ENCODE data around the gene WNT6. TPM values are rescaled to one million over a fixed set of nuclear protein-coding genes. Genes with fewer than 3 reads are reported as not detected.
A peak's percentile ranks its signal among the peaks of the same experiment; 100 is the strongest.
"Not testable (repeated sequence)": the region's sequence is repeated elsewhere in the genome, so short reads cannot be mapped to it uniquely, and the experiment has no call there.

Gene WNT6
- total RNA-seq, 3 donors from 2014 or later: 0.11 TPM; not detected in 2

DNA sequence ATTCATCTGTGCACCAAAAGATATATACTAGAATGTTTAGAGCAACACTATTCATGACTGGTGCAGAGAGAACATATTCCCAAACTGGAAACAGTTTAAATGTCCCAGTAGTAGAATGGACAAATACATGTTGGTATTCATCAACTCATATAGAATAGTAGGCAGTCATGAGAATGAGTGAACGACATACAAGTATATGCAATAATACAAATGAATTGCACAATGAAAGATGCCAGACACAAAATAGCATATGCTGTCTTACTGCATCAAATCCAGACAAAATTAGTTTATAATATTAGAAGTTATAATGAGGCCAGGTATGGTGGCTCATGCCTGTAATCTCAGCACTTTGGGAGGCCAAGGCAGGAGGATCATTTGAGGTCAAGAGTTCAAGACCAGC, 19.7 kb upstream of the WNT6 start:
- no peaks in the 10 kb centered on the region for H3K4me1 Mint-ChIP-seq (ENCODE audit: low read depth)
- no peak overlapping the region for H3K4me3 Mint-ChIP-seq
- DNase-seq (no peak), ATAC-seq (no peak)
- no peaks in the 10 kb centered on the region for H3K36me3 Mint-ChIP-seq (ENCODE audit: insufficient read depth)
- peaks cover 12% of the 10 kb centered on the region for H3K9me3 Mint-ChIP-seq
- peaks cover 49% of the 10 kb centered on the region for H3K27me3 Mint-ChIP-seq (ENCODE audit: low read depth)

- H3K4me3 Mint-ChIP-seq; DNase-seq; H3K4me1 Mint-ChIP-seq (ENCODE audit: low read depth); H3K36me3 Mint-ChIP-seq (ENCODE audit: insufficient read depth); H3K9me3 Mint-ChIP-seq; ATAC-seq: not testable (repeated sequence)
- peaks cover 29% of the 10 kb centered on the region for H3K27me3 Mint-ChIP-seq (ENCODE audit: low read depth)
Observed at GRCh38 chr2:218844334-218844733, 15.3 kb upstream of the WNT6 start.

DNA sequence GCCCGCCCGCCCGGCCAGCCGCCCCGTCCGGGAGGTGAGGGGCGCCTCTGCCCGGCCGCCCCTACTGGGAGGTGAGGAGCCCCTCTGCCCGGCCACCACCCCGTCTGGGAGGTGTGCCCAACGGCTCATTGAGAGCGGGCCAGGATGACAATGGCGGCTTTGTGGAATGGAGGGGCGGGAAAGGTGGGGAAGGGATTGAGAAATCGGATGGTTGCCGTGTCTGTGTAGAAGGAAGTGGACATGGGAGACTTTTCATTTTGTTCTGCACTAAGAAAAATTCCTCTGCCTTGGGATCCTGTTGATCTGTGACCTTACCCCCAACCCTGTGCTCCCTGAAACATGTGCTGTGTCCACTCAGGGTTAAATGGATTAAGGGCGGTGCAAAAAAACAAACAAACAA, 12.6 kb upstream of the WNT6 start:
- H3K4me1 Mint-ChIP-seq (ENCODE audit: low read depth); H3K4me3 Mint-ChIP-seq; ATAC-seq; H3K9me3 Mint-ChIP-seq; DNase-seq; H3K36me3 Mint-ChIP-seq (ENCODE audit: insufficient read depth): not testable (repeated sequence)
- peaks cover 28% of the 10 kb centered on the region for H3K27me3 Mint-ChIP-seq (ENCODE audit: low read depth)

DNA sequence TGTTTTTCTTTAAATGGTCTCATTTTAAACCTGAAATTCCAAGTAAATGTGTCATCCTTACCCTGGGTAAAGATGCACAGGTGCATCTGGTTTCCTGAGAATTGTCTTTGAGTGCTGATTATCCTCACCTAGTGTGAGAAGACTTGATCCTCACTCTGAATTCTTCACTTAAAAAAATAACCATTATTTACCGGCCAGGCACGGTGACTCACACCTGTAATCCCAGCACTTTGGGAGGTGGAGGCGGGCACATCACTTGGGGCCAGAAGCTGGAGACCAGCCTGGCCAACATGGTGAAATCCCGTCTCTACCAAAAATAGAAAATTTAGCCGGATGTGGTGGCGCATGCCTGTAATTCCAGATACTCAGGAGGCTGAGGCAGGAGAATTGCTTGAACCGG, 9.9 kb upstream of the WNT6 start:
- H3K36me3 Mint-ChIP-seq (ENCODE audit: insufficient read depth): no peaks in the 10 kb centered on the region
- ATAC-seq: no peak
- H3K4me1 Mint-ChIP-seq (ENCODE audit: low read depth): peaks cover 2% of the 10 kb centered on the region
- H3K9me3 Mint-ChIP-seq: no peaks in the 10 kb centered on the region
- peaks cover 37% of the 10 kb centered on the region for H3K27me3 Mint-ChIP-seq (ENCODE audit: low read depth)
- no peak for DNase-seq
- no peak overlapping the region for H3K4me3 Mint-ChIP-seq

GRCh38 chr2:218850796-218851195, 8.8 kb upstream of the WNT6 start:
- Mint-ChIP-seq H3K4me1 (ENCODE audit: low read depth) (peaks cover 2% of the 10 kb centered on the region), H3K36me3 (ENCODE audit: insufficient read depth) (no peaks in the 10 kb centered on the region), H3K4me3 (no peak overlapping the region), H3K9me3 (no peaks in the 10 kb centered on the region), H3K27me3 (ENCODE audit: low read depth) (peaks cover 46% of the 10 kb centered on the region)
- ATAC-seq (no peak), DNase-seq (no peak)

DNA sequence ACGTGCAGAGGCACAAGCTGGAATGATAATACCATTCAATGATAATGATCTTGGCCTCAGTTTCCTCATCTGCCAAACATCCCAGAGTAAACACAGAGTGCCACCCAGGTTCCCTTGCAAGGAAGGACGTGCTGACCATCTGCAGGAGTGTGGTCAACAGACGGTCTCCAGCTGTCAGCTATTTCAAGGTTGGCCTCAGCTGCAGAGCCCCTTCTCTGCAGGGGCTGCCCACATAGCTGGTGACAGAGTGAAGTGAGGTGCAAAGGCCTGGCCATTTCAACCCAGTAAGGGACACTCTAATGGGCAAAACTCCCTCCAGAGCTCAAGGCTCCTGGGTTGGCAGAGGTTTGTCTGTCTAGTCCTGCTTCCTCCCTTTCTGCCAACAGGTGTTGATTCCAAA, 8.3 kb upstream of the WNT6 start:
- Mint-ChIP-seq H3K4me3 (no peak overlapping the region), H3K27me3 (ENCODE audit: low read depth) (peaks cover 50% of the 10 kb centered on the region), H3K36me3 (ENCODE audit: insufficient read depth) (no peaks in the 10 kb centered on the region), H3K4me1 (ENCODE audit: low read depth) (peaks cover 2% of the 10 kb centered on the region), H3K9me3 (no peaks in the 10 kb centered on the region)
- DNase-seq: no peak
- ATAC-seq: no peak

DNA sequence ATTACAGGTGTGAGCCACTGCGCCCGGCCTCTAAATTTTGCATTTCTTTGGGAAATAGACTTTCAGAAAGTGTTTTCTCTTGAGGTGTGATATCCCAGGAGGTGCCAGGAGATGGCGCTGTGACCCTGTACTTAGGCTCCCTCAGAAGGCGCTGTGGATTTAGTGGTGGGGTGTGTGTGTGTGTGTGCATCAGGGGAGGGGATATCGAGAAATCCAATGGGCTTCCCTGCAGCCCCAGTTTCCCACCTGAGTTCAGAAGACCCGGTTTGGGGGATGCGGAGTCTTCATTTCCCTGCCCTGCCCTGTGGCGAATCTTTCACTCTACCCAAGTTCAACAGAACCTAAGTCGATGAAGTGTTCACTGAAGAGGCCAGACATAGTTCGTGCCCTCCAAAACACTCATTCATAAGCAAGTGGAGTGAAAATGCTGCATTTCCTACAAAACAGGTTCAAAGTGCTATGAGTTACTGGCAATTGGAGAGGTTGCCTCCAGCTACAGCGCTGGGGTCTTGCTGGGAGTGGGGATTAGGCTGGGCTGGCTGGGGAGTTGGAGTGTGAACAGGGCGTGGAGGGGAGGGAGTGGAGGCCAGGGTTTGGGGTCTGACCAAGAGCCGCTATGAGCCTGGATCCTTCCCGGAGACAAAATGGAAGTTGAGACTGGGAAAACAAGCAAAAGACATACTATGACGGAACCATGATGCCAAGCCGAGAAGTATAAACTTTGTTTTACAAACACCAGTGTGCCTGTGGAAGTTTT, 6.5 kb upstream of the WNT6 start:
- H3K36me3 Mint-ChIP-seq (ENCODE audit: insufficient read depth): no peaks in the 10 kb centered on the region
- ATAC-seq: peak; percentile 58 to 76
- H3K4me1 Mint-ChIP-seq (ENCODE audit: low read depth): no peaks in the 10 kb centered on the region
- peaks cover 66% of the 10 kb centered on the region for H3K27me3 Mint-ChIP-seq (ENCODE audit: low read depth)
- H3K4me3 Mint-ChIP-seq: no peak overlapping the region
- DNase-seq: peak; percentile 62
- no peaks in the 10 kb centered on the region for H3K9me3 Mint-ChIP-seq

DNA sequence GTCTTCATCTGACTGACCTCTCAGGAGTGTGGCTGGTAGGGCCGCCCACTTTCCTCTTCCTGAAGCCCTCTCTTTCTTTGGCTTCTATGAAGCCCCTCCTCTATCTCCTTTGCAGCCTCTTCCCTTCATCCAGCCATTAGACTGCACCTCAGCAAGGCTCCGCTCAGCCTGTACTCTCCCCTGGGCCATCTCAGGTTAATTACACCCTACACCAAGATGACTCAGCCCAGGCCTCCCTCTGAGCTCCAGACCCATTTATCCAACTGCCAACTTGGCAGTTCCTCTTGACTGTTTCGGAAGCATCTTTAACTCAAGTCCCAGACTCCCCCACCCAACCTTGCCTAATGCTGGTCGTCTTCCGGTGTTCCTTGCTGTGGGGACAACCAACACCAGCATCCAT, 5.8 kb upstream of the WNT6 start:
- Mint-ChIP-seq H3K4me3 (no peak overlapping the region), H3K9me3 (no peaks in the 10 kb centered on the region), H3K36me3 (ENCODE audit: insufficient read depth) (no peaks in the 10 kb centered on the region), H3K4me1 (ENCODE audit: low read depth) (no peaks in the 10 kb centered on the region), H3K27me3 (ENCODE audit: low read depth) (peaks cover 73% of the 10 kb centered on the region)
- no peak for ATAC-seq
- no peak for DNase-seq

DNA sequence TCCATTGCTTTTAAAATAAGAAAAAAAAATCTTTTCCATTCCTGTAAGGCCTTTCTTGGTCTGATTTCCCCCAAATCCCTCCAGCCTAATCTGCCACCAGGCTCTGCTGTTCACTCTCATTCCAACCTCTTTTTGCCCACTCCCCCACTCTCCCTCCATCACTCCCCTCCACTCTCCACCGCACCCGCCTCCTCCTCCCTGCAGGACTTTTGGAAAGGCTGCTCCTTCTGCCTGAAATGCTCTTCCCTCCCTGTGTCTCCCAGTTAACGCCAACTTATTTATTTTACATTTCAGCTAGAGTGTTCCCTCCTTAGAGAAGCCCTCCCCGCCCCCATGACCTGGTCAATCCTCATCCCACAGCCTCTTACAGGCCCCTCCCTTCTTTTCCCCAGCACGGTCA, 4.7 kb upstream of the WNT6 start:
- no peak overlapping the region for H3K4me3 Mint-ChIP-seq
- H3K4me1 Mint-ChIP-seq (ENCODE audit: low read depth): peaks cover 4% of the 10 kb centered on the region
- DNase-seq (no peak), ATAC-seq (no peak)
- H3K9me3 Mint-ChIP-seq: no peaks in the 10 kb centered on the region
- H3K36me3 Mint-ChIP-seq (ENCODE audit: insufficient read depth): no peaks in the 10 kb centered on the region
- H3K27me3 Mint-ChIP-seq (ENCODE audit: low read depth): peaks cover 76% of the 10 kb centered on the region

DNA sequence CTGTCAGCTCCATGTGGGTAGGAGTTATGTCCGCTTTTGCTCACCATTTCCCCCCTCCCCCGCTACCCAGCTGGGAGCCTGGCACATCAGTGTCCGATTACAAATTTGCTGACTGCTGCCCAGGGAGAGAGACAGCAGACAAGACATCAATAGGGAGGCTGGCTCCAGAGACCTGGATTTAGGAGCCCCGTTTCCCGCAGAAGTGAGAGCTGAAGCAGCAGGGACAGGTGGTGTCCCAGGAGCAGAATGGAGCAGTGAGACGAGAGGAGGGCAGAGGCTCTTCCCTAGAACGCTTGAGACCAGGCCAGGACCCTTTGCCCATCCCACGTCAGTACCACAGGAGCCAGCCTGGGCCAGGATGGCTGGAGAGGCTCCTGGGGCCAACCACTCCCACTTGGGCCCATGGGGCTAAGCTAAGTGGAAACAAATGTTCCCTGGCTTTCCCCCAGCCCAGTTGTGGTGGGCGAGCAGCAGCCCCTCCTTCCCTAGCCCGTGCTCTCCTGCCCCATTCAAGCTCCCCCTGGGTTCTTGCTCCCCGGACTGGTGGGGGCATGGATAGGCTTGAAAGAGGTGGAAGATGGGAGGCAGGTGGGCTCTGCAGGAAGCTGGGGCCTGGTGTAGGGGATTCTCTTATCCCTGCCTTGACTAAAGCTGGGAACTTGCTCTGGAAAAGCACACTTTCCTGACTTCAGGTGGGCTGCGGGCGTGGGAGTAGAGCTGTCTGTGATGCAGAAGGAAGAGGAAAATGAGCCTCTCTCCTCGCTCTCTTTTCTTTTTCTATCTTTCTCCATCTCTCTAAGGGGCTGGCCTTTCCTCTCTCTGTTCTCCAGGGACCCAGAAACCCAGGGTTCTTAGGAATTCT, 4.1 kb upstream of the WNT6 start:
- Mint-ChIP-seq H3K4me1 (ENCODE audit: low read depth) (peaks cover 10% of the 10 kb centered on the region), H3K36me3 (ENCODE audit: insufficient read depth) (no peaks in the 10 kb centered on the region), H3K9me3 (no peaks in the 10 kb centered on the region), H3K4me3 (no peak overlapping the region), H3K27me3 (ENCODE audit: low read depth) (peaks cover 76% of the 10 kb centered on the region)
- no peak for ATAC-seq
- DNase-seq: no peak

GRCh38 chr2:218856167-218856895, 3.3 kb upstream of the WNT6 start:
- Mint-ChIP-seq H3K4me1 (ENCODE audit: low read depth) (peaks cover 16% of the 10 kb centered on the region), H3K4me3 (no peak overlapping the region), H3K9me3 (no peaks in the 10 kb centered on the region), H3K36me3 (ENCODE audit: insufficient read depth) (no peaks in the 10 kb centered on the region), H3K27me3 (ENCODE audit: low read depth) (peaks cover 75% of the 10 kb centered on the region)
- DNase-seq (no peak), ATAC-seq (no peak)

DNA sequence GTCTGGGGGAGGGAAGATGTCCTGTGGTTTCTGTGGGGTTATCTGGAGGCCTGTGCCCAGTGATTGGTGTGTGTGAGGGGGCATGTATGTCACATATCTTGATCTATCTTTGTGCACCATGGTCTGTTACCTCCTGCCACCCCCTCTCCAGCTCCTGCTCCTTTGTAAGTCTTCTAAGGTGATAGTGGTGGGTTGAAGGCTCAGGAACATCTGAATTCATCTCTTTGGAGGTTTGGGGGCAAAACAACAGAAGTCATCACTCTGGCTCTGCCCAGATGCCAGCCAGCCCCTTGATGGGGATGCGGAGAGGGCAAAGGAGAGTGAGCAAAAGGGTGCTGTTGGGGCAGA, 2.7 kb upstream of the WNT6 start:
- peaks cover 16% of the 10 kb centered on the region for H3K4me1 Mint-ChIP-seq (ENCODE audit: low read depth)
- peaks cover 80% of the 10 kb centered on the region for H3K27me3 Mint-ChIP-seq (ENCODE audit: low read depth)
- no peak for ATAC-seq

GRCh38 chr2:218857371-218858137, 2.1 kb upstream of the WNT6 start:
- Mint-ChIP-seq H3K36me3 (ENCODE audit: insufficient read depth) (no peaks in the 10 kb centered on the region), H3K4me3 (no peak overlapping the region), H3K4me1 (ENCODE audit: low read depth) (peaks cover 16% of the 10 kb centered on the region), H3K27me3 (ENCODE audit: low read depth) (peaks cover 83% of the 10 kb centered on the region), H3K9me3 (no peaks in the 10 kb centered on the region)
- DNase-seq (no peak), ATAC-seq (no peak)

More for the DNA sequence above, 2.7 kb upstream of the WNT6 start:
- no peak for DNase-seq
- Mint-ChIP-seq H3K36me3 (ENCODE audit: insufficient read depth) (no peaks in the 10 kb centered on the region), H3K4me3 (no peak overlapping the region), H3K9me3 (no peaks in the 10 kb centered on the region)

DNA sequence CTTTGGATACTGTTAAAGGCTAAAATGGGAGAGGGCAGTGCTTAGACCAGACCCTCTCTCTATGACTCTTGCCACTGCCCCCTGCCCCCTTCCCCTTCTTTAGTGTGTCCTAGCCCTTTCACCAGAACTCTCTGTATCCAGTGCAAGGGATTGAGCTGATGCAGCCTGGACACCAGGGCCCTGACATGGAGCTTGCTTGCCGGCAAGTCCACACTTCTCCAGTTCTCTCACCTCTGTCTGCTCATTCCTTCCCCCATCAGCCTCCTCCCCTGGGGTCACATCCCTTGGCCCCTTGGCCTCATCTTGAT, 1.5 kb upstream of the WNT6 start:
- H3K4me3 Mint-ChIP-seq: no peak overlapping the region
- H3K9me3 Mint-ChIP-seq: no peaks in the 10 kb centered on the region
- ATAC-seq (no peak), DNase-seq (no peak)
- peaks cover 84% of the 10 kb centered on the region for H3K27me3 Mint-ChIP-seq (ENCODE audit: low read depth)
- H3K36me3 Mint-ChIP-seq (ENCODE audit: insufficient read depth): no peaks in the 10 kb centered on the region
- peaks cover 16% of the 10 kb centered on the region for H3K4me1 Mint-ChIP-seq (ENCODE audit: low read depth)
